Activated B cell treated with CpG ODN at 0.5 μM for 24 hours (primary cell): Measurements from ENCODE around the gene BIRC3. TPM values are rescaled to one million over a fixed set of nuclear protein-coding genes. Genes with fewer than 3 reads are reported as not detected.

ENCODE experiments used
- ATAC-seq: fragments of 200-7000 bp; cut with Tn5 transposase; one replicate; pipeline ENCODE4 v1.10.0; 2021; ENCODE audit warnings: low read depth, mild to moderate bottlenecking, moderate library complexity
- CTCF ChIA-PET: fragments of 350-600 bp; sonication (Branson Sonifier 250); formaldehyde crosslinking; loops from one replicate; lab custom pipeline; 2021; ENCODE audit warnings: antibody characterized with exemption; lab: Charles Lee
- POLR2A ChIA-PET: fragments of 350-600 bp; sonication (Branson Sonifier 250); formaldehyde crosslinking; loops from one replicate; lab custom pipeline; 2021; ENCODE audit warnings: antibody characterized with exemption; lab: Charles Lee
- DNase-seq: peaks from one replicate; pipeline ENCODE4 v3.0.0; 2022
- H3K27ac Mint-ChIP-seq: one replicate; pipeline ENCODE4 v1.8.0; 2020; ENCODE audit warnings: mixed read lengths
- H3K27me3 Mint-ChIP-seq: one replicate; pipeline ENCODE4 v1.8.0; 2021; ENCODE audit warnings: mixed read lengths
- H3K36me3 Mint-ChIP-seq: one replicate; pipeline ENCODE4 v1.8.0; 2021; ENCODE audit warnings: low read depth, mixed read lengths
- H3K4me1 Mint-ChIP-seq: one replicate; pipeline ENCODE4 v1.8.0; 2021; ENCODE audit warnings: mixed read lengths
- H3K4me3 Mint-ChIP-seq: one replicate; pipeline ENCODE4 v1.8.0; 2020; ENCODE audit warnings: mild to moderate bottlenecking, mixed read lengths
- H3K9me3 Mint-ChIP-seq: one replicate; pipeline ENCODE4 v1.8.0; 2020; ENCODE audit warnings: mixed read lengths
- CTCF ChIP-seq: fragments of 200-600 bp; IDR thresholded peaks from one replicate; pipeline ENCODE4 v1.8.0; 2022; ENCODE audit warnings: antibody characterized with exemption, mild to moderate bottlenecking
- intact Hi-C: fragments of 100-400 bp; cut with micrococcal nuclease; formaldehyde crosslinking; loops from one replicate; pipeline ENCODE4 v1.15.1; 2024
- total RNA-seq: library from RNA; stranded (reverse); gene quantifications from 2 replicates; pipeline ENCODE4 v1.2.3, GENCODE V29; 2022

The BIRC3 gene
- total RNA-seq, 1 donor from 2014 or later: 270 TPM

- DNase-seq (no peak), ATAC-seq (no peak)
- POLR2A ChIA-PET: interaction anchor here (2.3 to 17.6 kb wide), 3 partner anchors 6 to 19 kb away, joined by 6 to 424 read pairs (median 136); no protein-coding TSS in a partner anchor
- Mint-ChIP-seq H3K27ac (peak overlapping the region; percentile 98), H3K4me1 (peaks cover 73% of the 10 kb centered on the region), H3K4me3 (peak overlapping the region; percentile 50), H3K27me3 (no peaks in the 10 kb centered on the region), H3K36me3 (peaks cover 11% of the 10 kb centered on the region), H3K9me3 (no peaks in the 10 kb centered on the region)
- intact Hi-C loops: no loop called here
- TF ChIP-seq CTCF: no peak
- CTCF ChIA-PET: interaction anchor here (12.2 kb wide), 1 partner anchor 19 kb away, joined by 98 read pairs; no protein-coding TSS in a partner anchor
Measured at GRCh38 chr11:102313238-102313940, 3.9 kb upstream of the BIRC3 start.

GRCh38 chr11:102314784-102315183 lies 2.5 kb upstream of the BIRC3 start:
- Mint-ChIP-seq H3K27ac (peak overlapping the region; percentile 98), H3K9me3 (no peaks in the 10 kb centered on the region), H3K36me3 (peaks cover 24% of the 10 kb centered on the region), H3K27me3 (no peaks in the 10 kb centered on the region), H3K4me3 (peak overlapping the region; percentile 5), H3K4me1 (peaks cover 75% of the 10 kb centered on the region)
- ATAC-seq (no peak), DNase-seq (no peak)
- intact Hi-C loops: no loop called here
- no peak for TF ChIP-seq CTCF
- POLR2A ChIA-PET: interaction anchor here (0.7 to 17.6 kb wide), 6 partner anchors 8 to 161 kb away, joined by 3 to 424 read pairs (median 5); no protein-coding TSS in a partner anchor
- CTCF ChIA-PET: interaction anchor here (0.9 to 12.2 kb wide), 2 partner anchors 9 to 21 kb away, joined by 3 to 98 read pairs; no protein-coding TSS in a partner anchor

GRCh38 chr11:102316346-102316904 lies 859 bp upstream of the BIRC3 start:
- no peak for TF ChIP-seq CTCF
- DNase-seq (no peak), ATAC-seq (no peak)
- POLR2A ChIA-PET: interaction anchor here (0.5 to 17.6 kb wide), 5 partner anchors 9 to 44 kb away, joined by 3 to 424 read pairs (median 4); no protein-coding TSS in a partner anchor
- Mint-ChIP-seq H3K9me3 (no peaks in the 10 kb centered on the region), H3K27ac (peak overlapping the region; percentile 98), H3K4me3 (peak overlapping the region; percentile 98), H3K36me3 (peaks cover 37% of the 10 kb centered on the region), H3K4me1 (peaks cover 76% of the 10 kb centered on the region), H3K27me3 (no peaks in the 10 kb centered on the region)
- CTCF ChIA-PET: interaction anchor here (1.4 to 12.2 kb wide), 2 partner anchors 9 to 22 kb away, joined by 4 to 98 read pairs; no protein-coding TSS in a partner anchor
- intact Hi-C loops: no loop called here

- H3K27me3 Mint-ChIP-seq: no peaks in the 10 kb centered on the region
- no peaks in the 10 kb centered on the region for H3K9me3 Mint-ChIP-seq
- peak overlapping the region; percentile 98 for H3K27ac Mint-ChIP-seq
- ATAC-seq: peak; percentile 2
- no peak for TF ChIP-seq CTCF
- POLR2A ChIA-PET: interaction anchor here (0.6 to 17.6 kb wide), 9 partner anchors 11 to 229 kb away, joined by 4 to 424 read pairs (median 8); partner anchors contain the start of genes BIRC2 and TMEM123
- peak overlapping the region; percentile 98 for H3K4me3 Mint-ChIP-seq
- peaks cover 50% of the 10 kb centered on the region for H3K36me3 Mint-ChIP-seq
- intact Hi-C loops: loop anchor here (1.0 kb wide), 8 partner anchors 10 to 230 kb away; partner anchors contain the start of genes BIRC2 and TMEM123
- CTCF ChIA-PET: interaction anchor here (0.7 to 5.4 kb wide), 8 partner anchors 9 to 295 kb away, joined by 3 to 167 read pairs (median 4); no protein-coding TSS in a partner anchor
- no peak for DNase-seq
- H3K4me1 Mint-ChIP-seq: peaks cover 78% of the 10 kb centered on the region
Measured at GRCh38 chr11:102317768-102318103, 452 bp downstream of the BIRC3 start.
